ENCODE data around the gene MIER1. TPM values are rescaled to one million over a fixed set of nuclear protein-coding genes. Genes with fewer than 3 reads are reported as not detected.

The MIER1 gene
- total RNA-seq, 1 donor, result 52.2 TPM

DNA sequence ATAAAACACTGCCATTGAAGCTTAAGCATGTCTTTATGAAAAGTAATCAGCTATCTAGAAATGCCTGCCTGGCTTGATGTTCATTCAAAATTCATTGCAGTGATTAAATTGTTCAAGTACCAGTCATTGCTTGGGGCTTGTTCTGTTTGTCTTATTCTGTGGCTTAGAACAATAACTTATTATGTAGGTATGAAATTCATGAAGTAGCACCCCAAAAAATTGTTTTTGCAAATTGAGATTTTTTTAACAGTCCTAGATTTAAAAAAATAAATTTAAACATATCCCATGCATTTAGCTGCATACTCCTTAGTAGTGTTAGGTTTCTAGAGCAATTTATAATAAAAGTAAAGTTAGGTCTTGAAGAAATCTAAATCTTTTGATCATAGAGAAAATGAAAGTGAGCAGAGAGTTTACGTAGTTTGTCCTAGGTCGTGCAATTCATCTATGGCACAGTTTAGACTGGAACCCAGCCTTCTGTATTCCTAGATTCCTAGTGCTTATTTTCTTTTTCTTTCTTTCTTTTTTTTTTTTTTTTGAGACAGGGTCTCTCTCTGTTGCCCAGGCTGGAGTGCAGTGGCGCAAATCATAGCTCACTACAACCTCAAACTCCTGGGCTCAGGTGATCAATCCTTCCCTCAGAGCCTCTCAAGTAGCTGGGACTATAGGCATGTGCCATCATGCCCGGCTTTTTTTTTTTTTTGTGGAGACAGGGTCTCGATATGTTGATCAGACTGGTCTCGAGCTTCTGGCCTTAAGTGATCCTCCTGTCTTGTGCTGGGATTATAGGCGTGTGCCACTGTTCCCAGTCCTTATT lies 9.3 kb downstream of the MIER1 start:
- H3K4me3 ChIP-seq (ENCODE audit: low read depth, low read length), result peak overlapping the region; percentile 89
- peak; percentile 48 for DNase-seq (ENCODE audit: low read depth)
- no peak for TF ChIP-seq CTCF (IDR thresholded peaks at IDR 0.05; ENCODE audit: insufficient read depth, low read depth, low read length)

- H3K4me3 ChIP-seq (ENCODE audit: low read depth, low read length), result no peak overlapping the region
- DNase-seq (ENCODE audit: low read depth), result no peak
- no peak for TF ChIP-seq CTCF (IDR thresholded peaks at IDR 0.05; ENCODE audit: insufficient read depth, low read depth, low read length)
These were observed 12.9 kb downstream of the MIER1 start for GRCh38 chr1:66937529-66938234.

DNA sequence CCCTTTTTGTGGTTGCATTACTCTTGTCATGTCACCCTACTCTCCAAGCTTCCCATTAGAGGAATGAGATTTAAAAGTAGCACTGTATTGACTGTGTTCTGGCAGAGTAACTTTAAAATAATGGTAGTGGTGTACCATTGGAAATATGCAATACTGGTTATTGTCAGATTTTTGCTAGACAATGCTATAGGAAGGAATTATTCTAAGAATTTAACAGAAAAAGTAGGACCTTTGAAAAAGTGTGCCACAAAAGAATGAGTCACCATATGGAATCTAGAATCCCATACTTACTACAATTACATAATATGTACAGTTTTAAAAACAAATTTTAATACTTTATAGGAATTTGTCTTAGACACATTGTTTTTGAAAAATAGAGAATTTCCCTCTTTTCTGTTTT lies 13.8 kb downstream of the MIER1 start:
- no peak for TF ChIP-seq CTCF (IDR thresholded peaks at IDR 0.05; ENCODE audit: insufficient read depth, low read depth, low read length)
- H3K4me3 ChIP-seq (ENCODE audit: low read depth, low read length), result no peak overlapping the region
- no peak for DNase-seq (ENCODE audit: low read depth)

DNA sequence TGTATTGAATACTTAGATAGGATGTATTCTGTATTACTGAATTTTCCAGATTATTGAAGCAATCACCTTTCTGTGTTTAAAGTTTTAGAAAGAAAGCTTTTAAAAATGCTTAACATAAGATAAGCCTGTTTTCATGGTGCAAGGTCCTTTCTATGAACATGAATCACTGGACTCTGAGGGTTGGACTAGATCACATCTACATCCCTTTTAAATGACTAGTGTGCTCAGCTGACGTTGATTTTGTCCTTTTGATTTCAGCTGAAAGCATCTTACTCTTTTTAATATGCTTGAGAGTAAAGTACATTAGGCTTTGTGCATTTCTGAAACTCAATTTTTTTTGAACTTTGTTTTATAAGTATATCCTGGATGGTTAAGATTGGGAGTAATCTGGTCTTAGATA lies 16.2 kb downstream of the MIER1 start:
- no peak for TF ChIP-seq CTCF (IDR thresholded peaks at IDR 0.05; ENCODE audit: insufficient read depth, low read depth, low read length)
- H3K4me3 ChIP-seq (ENCODE audit: low read depth, low read length), result no peak overlapping the region
- DNase-seq (ENCODE audit: low read depth), result no peak

DNA sequence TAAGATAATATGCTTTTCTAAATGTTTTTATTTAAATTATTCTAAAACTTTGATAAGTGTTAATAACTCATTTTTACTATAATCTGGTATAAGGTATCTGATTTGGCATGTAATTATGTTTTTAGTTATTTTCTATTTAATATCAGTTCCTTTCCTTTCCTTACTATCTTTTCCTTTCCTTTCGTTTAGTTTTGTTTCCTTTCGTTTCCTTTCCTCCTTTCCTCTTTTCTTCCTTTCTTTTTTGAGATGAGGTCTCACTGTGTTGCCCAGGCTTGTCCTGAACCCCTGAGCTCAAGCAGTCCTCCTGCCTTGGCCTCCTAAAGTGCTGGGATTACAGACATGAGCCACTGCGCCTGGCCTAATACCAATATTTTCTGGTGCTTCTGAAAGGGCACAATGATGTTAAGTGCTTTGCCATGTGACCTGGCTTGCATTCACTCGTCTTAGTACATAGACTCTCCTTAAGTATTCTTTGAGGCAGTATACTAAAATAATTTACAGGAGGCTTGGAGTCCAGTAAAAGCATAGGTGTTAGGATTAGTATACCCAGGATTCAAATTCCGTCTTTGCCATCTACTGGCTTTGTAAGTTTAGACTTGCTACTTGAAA lies 18.7 kb downstream of the MIER1 start:
- H3K4me3 ChIP-seq (ENCODE audit: low read depth, low read length), result no peak overlapping the region
- DNase-seq (ENCODE audit: low read depth), result no peak
- TF ChIP-seq CTCF (IDR thresholded peaks at IDR 0.05; ENCODE audit: insufficient read depth, low read depth, low read length), result no peak

DNA sequence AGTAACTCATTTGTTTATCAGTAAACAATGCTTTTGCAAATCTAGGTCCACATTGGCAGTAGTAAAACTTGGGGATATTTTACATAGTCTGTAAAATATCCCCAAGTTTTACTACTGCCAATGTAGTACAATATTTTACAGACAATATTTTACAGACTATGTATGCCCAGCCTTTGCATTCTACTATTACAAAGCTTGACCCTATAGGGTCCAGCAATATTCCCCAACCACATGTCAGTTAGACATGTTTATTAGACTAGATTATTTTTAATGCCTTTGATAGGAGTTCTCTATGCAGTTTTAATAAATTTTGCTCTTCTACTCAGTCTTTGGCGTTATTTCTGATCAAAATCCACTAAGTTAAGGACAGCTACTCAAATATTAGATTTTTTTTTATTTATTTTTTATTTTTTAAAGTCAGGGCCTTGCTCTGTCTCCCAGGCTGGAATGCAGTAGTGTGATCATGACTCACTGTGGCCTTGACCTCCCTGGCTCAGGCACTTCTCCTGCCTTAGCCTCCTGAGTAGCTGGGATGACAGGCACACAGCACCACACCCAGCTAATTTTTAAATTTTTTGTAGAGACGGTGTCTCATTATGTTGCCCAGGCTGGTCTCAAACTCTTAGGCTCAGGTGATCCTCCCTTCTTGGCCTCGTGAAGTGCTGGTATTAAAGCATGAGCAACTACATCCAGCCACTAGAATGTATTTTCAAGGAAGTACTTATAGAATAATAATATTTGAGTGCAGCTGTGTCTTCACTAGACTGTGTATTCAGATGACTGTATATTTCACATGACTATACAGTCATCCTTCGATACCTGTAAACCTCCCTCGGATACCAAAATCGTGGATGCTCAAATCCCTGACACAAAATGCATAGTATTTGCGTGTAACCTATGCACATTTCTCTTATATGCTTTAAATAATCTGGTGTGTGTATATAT lies 19.8 kb downstream of the MIER1 start:
- no peak overlapping the region for H3K4me3 ChIP-seq (ENCODE audit: low read depth, low read length)
- no peak for TF ChIP-seq CTCF (IDR thresholded peaks at IDR 0.05; ENCODE audit: insufficient read depth, low read depth, low read length)
- peak; percentile 91 for DNase-seq (ENCODE audit: low read depth)
